Measurements from ENCODE around the gene MYL6. TPM values are rescaled to one million over a fixed set of nuclear protein-coding genes. Genes with fewer than 3 reads are reported as not detected.
A peak's percentile ranks its signal among the peaks of the same experiment; 100 is the strongest.
"Not testable (repeated sequence)": the region's sequence is repeated elsewhere in the genome, so short reads cannot be mapped to it uniquely, and the experiment has no call there.

MYL6 gene
- 786 and 802 TPM in 2 replicates for total RNA-seq

DNA sequence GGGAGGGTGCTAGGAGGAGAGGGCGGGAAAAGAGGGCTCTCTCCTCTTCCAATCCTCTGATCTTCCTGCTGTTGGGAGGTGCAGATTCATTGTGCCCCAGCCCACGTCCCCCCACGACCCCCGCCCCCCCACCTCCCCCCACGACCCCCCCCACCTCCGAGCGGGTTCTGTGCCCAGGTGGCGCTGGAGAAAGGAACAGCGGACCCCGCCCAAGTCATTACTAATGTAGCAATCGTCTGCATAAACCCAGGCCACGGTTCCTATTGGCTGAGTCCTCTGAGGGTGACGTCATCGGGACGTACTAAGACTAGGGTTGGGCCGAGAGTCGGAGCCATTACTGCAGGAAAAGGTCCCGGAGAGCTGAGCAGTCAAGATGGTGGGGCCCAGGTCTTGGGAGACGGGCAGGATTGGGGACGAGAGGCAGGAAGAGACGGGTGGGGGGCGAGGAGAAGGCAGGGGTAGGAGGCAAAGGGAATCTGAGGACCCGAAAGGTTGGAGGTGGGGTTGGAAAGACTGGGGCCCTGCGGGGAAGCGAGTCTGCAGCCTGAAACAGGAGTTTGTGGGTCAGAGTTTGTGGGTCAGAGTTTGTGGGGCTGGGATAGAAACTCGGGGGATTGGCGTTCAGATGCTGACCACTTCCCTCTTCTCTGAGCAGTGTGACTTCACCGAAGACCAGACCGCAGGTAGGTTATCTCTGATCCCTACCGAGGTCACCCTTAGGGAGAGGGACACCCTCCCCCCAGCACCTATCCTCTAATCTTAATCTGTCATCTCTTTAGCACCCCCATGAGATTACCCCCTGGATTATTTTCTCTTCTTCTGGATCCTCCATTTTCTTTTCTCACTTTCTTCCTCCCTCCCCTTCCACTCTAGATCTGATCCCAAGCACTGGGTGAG lies at the start of gene MYL6:
Gene MYL6, plus strand, starts transcription at position 331 of the 897 bp plus-strand sequence. Its CDS starts 43 bp downstream, at position 374.
- intact Hi-C loops (cut with micrococcal nuclease) = loop anchor here (1.0 to 10.0 kb wide), 5 partner anchors 30 to 527 kb away; partner anchors contain the start of genes PTGES3, RPS26 and ZC3H10
- H3K4me1 Mint-ChIP-seq (ENCODE audit: low read depth) = peaks cover 49% of the 10 kb centered on the region
- peak; percentile 90 for DNase-seq (ENCODE audit: low spot score)
- H3K27me3 Mint-ChIP-seq (ENCODE audit: insufficient read depth) = no peaks in the 10 kb centered on the region
- H3K4me3 Mint-ChIP-seq = peak within 1 kb of the TSS; percentile 97
- H3K9me3 Mint-ChIP-seq = no peaks in the 10 kb centered on the region
- peak within 1 kb of the TSS; percentile 93 for H3K27ac Mint-ChIP-seq
- peaks cover 57% of the 10 kb centered on the region for H3K36me3 Mint-ChIP-seq (ENCODE audit: low read depth)

DNA sequence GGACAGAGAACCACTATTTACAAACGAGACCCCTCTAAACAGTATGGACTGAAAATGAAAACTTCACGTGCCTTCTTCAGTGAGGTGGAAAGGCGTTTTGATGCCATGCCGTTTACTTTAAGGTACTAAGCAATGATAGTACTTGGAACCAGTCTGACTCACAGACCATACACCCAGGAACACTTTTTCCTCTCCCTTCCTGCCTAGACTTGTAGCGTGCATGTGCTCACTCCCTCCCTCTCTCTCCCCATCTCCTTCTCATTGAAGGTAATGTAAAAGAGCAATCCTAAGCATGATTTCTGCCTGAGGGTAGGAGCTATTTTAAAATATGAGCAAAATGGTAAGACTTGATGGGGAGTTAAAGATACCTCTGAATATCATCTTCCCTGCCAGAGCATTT lies 47.6 kb upstream of the MYL6 start:
- Mint-ChIP-seq H3K27me3 (ENCODE audit: insufficient read depth) (no peaks in the 10 kb centered on the region), H3K9me3 (no peaks in the 10 kb centered on the region), H3K27ac (no peak overlapping the region), H3K4me1 (ENCODE audit: low read depth) (peaks cover 21% of the 10 kb centered on the region), H3K4me3 (no peak overlapping the region), H3K36me3 (ENCODE audit: low read depth) (peaks cover 74% of the 10 kb centered on the region)
- intact Hi-C loops (cut with micrococcal nuclease) = no loop called here
- no peak for DNase-seq (ENCODE audit: low spot score)

DNA sequence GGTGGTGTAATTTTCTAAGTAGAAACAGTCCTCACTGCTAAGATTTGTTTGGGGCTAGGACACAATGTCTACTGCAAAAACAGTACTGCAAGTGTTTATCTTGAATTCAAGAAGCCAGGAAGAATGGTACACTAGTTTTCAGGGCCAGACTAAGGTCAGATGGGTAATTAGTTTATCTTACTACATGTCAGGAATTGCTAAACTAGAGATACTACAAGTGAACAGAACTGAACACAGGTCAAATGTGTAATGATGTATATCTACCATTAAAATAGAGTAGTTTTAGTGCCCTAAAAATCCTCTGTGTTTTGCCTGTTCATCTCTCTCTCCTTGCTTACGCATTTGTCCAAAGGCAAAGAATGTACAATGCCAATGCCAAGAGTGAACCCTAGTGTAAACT lies 44.1 kb upstream of the MYL6 start:
- peak overlapping the region; percentile 41 for H3K27ac Mint-ChIP-seq
- intact Hi-C loops (cut with micrococcal nuclease) = no loop called here
- H3K4me3 Mint-ChIP-seq = peak overlapping the region; percentile 13
- no peaks in the 10 kb centered on the region for H3K27me3 Mint-ChIP-seq (ENCODE audit: insufficient read depth)
- no peaks in the 10 kb centered on the region for H3K9me3 Mint-ChIP-seq
- H3K36me3 Mint-ChIP-seq (ENCODE audit: low read depth) = peaks cover 62% of the 10 kb centered on the region
- no peak for DNase-seq (ENCODE audit: low spot score)
- H3K4me1 Mint-ChIP-seq (ENCODE audit: low read depth) = peaks cover 18% of the 10 kb centered on the region

DNA sequence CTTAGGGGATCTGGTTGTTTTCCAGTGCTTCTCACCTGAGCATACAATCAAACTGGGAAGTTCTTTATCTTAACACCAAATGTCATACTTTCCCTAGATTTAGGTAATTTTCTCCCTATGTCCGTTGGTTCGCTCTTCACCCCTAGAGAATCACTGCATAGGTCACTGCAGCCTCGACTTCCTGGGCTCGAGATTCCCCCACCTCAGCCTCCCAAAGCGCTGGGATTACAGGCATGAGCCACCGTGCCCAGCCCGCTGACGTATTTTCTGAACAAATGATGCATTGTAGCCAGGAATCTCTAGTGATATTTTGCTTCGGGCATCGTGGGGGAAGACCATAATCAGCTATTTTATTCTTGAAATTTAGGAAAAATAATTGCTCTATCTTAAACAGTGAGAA lies 42.8 kb upstream of the MYL6 start:
- Mint-ChIP-seq H3K36me3 (ENCODE audit: low read depth) (peaks cover 52% of the 10 kb centered on the region), H3K4me3 (peak overlapping the region; percentile 91), H3K27me3 (ENCODE audit: insufficient read depth) (no peaks in the 10 kb centered on the region), H3K9me3 (no peaks in the 10 kb centered on the region), H3K27ac (peak overlapping the region; percentile 99), H3K4me1 (ENCODE audit: low read depth) (peaks cover 31% of the 10 kb centered on the region)
- intact Hi-C loops (cut with micrococcal nuclease) = loop anchor here (5.0 kb wide), 6 partner anchors 247 to 1133 kb away; partner anchors contain the start of genes APOF, ATP5F1B, NEMP1 and ORMDL2
- DNase-seq (ENCODE audit: low spot score) = no peak

DNA sequence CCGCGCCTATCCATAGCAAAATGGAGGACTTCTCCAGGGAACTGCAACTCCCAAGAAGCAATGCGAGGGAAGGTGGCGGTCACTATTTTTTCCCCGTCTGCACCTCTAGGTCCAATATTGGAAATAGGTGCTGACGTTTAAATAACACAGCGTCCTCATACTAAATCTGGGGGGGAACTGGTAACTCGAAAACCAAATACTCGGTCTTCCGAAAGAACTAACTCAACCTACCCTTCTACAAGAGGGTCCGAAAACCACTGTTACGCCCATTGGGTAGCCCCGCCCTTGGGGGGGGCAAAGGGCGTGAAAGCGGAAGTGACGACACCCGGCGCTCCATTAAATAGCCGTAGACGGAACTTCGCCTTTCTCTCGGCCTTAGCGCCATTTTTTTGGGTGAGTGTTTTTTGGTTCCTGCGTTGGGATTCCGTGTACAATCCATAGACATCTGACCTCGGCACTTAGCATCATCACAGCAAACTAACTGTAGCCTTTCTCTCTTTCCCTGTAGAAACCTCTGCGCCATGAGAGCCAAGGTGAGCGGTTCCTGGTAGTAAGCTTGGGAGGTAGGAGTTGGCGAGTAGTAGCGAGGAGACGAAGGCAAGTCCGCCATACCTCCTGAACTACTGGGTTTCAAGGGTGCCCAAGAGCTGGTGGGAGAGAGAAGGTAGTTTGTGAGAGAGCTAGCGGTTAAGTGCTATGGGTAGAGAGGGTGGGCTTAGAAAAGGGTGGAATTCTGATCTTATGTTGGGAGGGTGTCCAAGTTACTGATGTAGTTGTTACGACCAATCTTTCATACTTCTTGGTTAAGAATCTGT lies 41.7 kb upstream of the MYL6 start, which contains the start of gene RPL41:
Gene RPL41, plus strand, starts transcription at position 367 of the 815 bp plus-strand sequence.
- Mint-ChIP-seq H3K9me3 (no peaks in the 10 kb centered on the region), H3K4me3 (peak within 1 kb of the TSS; percentile 91), H3K36me3 (ENCODE audit: low read depth) (peaks cover 46% of the 10 kb centered on the region), H3K4me1 (ENCODE audit: low read depth) (peaks cover 31% of the 10 kb centered on the region), H3K27me3 (ENCODE audit: insufficient read depth) (no peaks in the 10 kb centered on the region), H3K27ac (peak within 1 kb of the TSS; percentile 99)
- DNase-seq (ENCODE audit: low spot score) = peak; percentile 91
- intact Hi-C loops (cut with micrococcal nuclease) = loop anchor here (1.0 to 5.0 kb wide), 10 partner anchors 12 to 1134 kb away; partner anchors contain the start of genes APOF, ATP5F1B, NACA and NEMP1

DNA sequence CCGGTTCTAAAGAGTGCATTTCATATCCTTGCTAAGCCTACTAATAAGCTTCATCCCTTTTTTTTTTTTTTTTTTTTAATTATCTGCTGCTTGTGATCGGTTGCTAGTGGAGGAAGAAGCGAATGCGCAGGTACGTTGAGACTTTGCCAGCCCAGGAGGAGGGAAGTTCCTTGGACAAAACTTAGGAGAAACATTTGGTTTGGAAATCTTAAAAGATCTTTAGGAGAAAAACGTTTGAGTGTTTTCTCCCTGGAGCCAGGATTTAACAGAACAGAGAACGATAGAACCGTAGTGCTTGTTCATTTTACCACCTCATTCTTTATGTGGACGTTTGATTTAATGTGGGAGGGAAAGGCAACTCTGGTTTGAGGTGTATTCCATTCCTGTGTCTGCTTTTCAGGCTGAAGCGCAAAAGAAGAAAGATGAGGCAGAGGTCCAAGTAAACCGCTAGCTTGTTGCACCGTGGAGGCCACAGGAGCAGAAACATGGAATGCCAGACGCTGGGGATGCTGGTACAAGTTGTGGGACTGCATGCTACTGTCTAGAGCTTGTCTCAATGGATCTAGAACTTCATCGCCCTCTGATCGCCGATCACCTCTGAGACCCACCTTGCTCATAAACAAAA lies 41.0 kb upstream of the MYL6 start:
- H3K36me3 Mint-ChIP-seq (ENCODE audit: low read depth) = peaks cover 48% of the 10 kb centered on the region

DNA sequence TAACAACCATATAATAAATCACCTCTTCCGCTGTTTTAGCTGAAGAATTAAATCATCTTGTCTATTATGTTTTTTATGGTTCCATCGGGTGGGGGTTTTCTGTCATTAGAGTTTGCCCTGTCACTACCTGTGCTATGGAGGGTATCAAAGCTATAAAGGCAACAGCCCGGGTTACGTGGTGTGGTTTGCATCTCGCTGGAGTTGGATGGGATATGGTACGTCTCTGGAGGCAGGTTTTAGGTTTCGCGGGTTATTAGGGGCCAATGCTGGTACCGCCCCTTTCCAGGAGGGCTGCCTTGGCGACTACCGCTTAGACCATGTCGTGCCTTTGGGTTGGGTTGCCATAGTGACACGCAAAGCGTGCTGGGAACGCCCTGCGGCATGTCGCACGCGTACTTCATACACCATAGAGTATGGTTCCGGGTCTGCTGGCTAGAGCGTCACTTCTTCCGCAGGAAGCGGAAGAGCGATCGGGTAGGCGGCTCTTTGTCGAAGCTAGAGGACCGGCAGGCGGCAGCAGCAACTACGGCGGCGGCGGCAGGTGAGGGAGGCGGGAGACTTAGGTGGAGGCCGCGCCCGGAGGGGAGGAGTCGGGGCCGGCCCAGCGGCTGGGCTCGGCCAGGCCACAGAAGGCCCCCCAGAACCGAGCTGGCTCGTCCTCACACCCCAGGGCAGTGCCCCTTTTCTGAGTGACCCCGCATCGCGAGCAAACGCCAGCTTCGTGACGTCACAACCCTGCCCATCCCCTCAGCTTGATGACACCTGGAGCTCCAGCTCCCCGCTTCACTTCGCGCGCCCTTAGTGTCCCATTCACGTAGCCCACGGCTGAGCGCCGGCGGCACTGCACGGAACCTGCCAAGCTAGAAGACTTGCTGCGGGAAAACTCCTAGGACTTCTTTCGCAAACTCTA lies 40.1 kb upstream of the MYL6 start, which contains the start of gene ZC3H10:
Gene ZC3H10, plus strand, starts transcription at position 489 of the 910 bp plus-strand sequence. CDS start 2,297 bp downstream, outside the sequence.
- peak; percentile 98 for DNase-seq (ENCODE audit: low spot score)
- intact Hi-C loops (cut with micrococcal nuclease) = loop anchor here (1.0 to 5.0 kb wide), 18 partner anchors 8 to 1635 kb away; partner anchors contain the start of genes APOF, ATP5F1B, CDK4 and COQ10A
- Mint-ChIP-seq H3K27ac (peak within 1 kb of the TSS; percentile 99), H3K4me1 (ENCODE audit: low read depth) (peaks cover 31% of the 10 kb centered on the region), H3K4me3 (peak within 1 kb of the TSS; percentile 91), H3K27me3 (ENCODE audit: insufficient read depth) (no peaks in the 10 kb centered on the region), H3K36me3 (ENCODE audit: low read depth) (peaks cover 40% of the 10 kb centered on the region), H3K9me3 (no peaks in the 10 kb centered on the region)

More for the DNA sequence above, 41.0 kb upstream of the MYL6 start:
- peak overlapping the region; percentile 99 for H3K27ac Mint-ChIP-seq
- DNase-seq (ENCODE audit: low spot score); H3K27me3 Mint-ChIP-seq (ENCODE audit: insufficient read depth); H3K9me3 Mint-ChIP-seq: not testable (repeated sequence)
- peaks cover 31% of the 10 kb centered on the region for H3K4me1 Mint-ChIP-seq (ENCODE audit: low read depth)
- intact Hi-C loops (cut with micrococcal nuclease) = loop anchor here (5.0 kb wide), 6 partner anchors 245 to 1135 kb away; partner anchors contain the start of genes APOF, ATP5F1B, NEMP1 and ORMDL2
- peak overlapping the region; percentile 91 for H3K4me3 Mint-ChIP-seq

DNA sequence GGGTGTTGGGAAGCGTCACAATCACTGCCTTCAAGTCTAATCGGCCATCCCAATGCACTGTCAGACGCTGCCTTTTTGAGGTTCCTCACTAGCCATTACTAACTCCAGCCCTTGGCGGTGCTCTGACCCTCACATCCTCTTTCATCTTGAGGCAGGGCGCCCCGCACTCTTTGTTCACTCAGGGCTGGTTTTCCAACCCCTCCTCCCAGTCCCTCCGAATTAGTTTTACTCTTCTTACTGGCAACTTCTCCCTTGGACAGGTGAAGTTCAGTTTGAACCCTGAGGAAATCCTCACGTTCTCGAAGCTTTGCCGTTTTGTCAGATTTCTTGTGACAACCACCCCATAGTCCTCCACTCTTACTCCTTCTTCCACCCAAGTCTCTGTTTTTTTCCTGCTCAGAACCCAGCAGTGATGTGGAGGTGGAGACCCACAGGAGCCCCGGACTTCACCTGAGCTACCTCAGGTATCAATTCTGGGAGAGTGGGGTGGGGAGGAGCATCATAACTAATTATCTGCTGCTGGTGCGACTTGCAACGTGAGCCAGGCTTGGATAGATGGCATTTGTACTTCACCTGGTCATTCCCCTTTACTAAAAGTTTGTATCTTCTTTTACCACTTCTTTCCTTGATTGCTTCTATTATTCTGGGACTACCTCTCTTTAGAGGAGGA lies 39.3 kb upstream of the MYL6 start:
- H3K4me1 Mint-ChIP-seq (ENCODE audit: low read depth) = peaks cover 34% of the 10 kb centered on the region
- H3K27ac Mint-ChIP-seq = peak overlapping the region; percentile 82
- intact Hi-C loops (cut with micrococcal nuclease) = loop anchor here (1.0 to 5.0 kb wide), 23 partner anchors 7 to 1634 kb away; partner anchors contain the start of genes ANKRD52, APOF, ATP5F1B and CDK4
- peak overlapping the region; percentile 91 for H3K4me3 Mint-ChIP-seq
- H3K27me3 Mint-ChIP-seq (ENCODE audit: insufficient read depth) = no peaks in the 10 kb centered on the region
- no peak for DNase-seq (ENCODE audit: low spot score)
- peaks cover 32% of the 10 kb centered on the region for H3K36me3 Mint-ChIP-seq (ENCODE audit: low read depth)
- no peaks in the 10 kb centered on the region for H3K9me3 Mint-ChIP-seq

DNA sequence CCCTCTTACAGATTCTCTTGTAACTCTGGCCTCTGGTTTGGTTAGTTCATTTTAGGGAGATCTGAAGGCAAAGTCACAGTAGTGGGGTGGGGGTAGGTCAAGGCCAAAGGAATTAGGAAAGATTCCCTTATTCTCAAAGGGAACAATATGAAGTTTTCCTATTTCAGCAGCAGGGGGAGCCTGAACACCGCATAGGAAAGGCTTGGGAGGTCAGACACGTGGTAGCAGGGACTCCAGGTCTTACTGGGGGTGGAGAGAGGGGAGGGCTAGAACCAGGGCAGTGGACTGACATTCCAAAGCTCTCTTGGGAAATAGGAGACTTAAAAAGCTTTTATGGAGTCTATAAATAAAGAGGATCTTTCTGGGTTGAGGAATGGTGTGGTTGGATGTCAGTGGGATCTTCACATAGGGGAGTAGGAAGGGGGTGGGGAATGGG lies 38.8 kb upstream of the MYL6 start:
- peak overlapping the region; percentile 82 for H3K27ac Mint-ChIP-seq
- DNase-seq (ENCODE audit: low spot score) = peak; percentile 44
- no peaks in the 10 kb centered on the region for H3K27me3 Mint-ChIP-seq (ENCODE audit: insufficient read depth)
- peak overlapping the region; percentile 91 for H3K4me3 Mint-ChIP-seq
- no peaks in the 10 kb centered on the region for H3K9me3 Mint-ChIP-seq
- peaks cover 27% of the 10 kb centered on the region for H3K36me3 Mint-ChIP-seq (ENCODE audit: low read depth)
- intact Hi-C loops (cut with micrococcal nuclease) = loop anchor here (1.0 to 5.0 kb wide), 15 partner anchors 70 to 1633 kb away; partner anchors contain the start of genes ANKRD52, APOF, ATP5F1B and CDK4
- H3K4me1 Mint-ChIP-seq (ENCODE audit: low read depth) = peaks cover 40% of the 10 kb centered on the region

DNA sequence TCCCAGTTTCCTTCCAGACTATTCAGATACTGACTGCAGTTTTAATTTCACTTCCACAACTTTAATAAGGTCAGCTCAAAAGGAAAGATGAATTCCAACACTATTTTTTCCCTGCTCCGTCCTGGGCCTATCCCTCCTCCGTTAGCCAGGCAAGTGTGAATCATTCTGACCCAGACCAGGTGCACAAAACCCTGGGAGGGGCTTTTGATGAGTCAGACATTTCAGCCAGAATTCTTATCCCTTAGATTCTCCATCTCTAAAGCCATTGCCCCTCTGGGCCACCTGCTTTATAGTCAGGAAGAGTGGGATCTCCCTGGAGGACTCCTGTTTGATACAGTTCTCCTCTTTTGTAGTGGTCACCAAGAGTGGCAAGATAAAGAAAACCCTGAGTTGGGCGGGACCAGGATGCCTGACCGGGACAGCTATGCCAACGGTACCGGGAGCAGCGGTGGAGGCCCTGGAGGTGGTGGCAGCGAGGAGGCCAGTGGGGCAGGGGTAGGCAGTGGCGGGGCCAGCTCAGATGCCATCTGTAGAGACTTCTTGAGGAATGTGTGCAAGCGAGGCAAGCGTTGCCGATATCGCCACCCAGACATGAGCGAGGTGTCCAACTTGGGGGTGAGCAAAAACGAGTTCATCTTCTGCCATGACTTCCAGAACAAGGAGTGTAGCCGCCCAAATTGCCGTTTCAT lies 37.9 kb upstream of the MYL6 start:
- Mint-ChIP-seq H3K4me1 (ENCODE audit: low read depth) (peaks cover 40% of the 10 kb centered on the region), H3K36me3 (ENCODE audit: low read depth) (peaks cover 27% of the 10 kb centered on the region), H3K27me3 (ENCODE audit: insufficient read depth) (no peaks in the 10 kb centered on the region), H3K9me3 (no peaks in the 10 kb centered on the region), H3K4me3 (no peak overlapping the region), H3K27ac (no peak overlapping the region)
- DNase-seq (ENCODE audit: low spot score) = no peak
- intact Hi-C loops (cut with micrococcal nuclease) = no loop called here

Data from activated T-helper 1 cell treated with anti-CD3 and anti-CD28 coated beads, Interleukin-12 subunit alpha, Interleukin-12 subunit beta, Interleukin-2, Interleukin-4 antibody, amounts not matched to agents 30 ng/mL and 10 ng/mL and 1 ng/mL, durations not matched to agents 14 hours and 24 hours and 36 hours (primary cell).